ENCODE data around the gene SIRT2.
"Not testable (repeated sequence)": the region's sequence is repeated elsewhere in the genome, so short reads cannot be mapped to it uniquely, and the experiment has no call there.

Gene SIRT2

DNA sequence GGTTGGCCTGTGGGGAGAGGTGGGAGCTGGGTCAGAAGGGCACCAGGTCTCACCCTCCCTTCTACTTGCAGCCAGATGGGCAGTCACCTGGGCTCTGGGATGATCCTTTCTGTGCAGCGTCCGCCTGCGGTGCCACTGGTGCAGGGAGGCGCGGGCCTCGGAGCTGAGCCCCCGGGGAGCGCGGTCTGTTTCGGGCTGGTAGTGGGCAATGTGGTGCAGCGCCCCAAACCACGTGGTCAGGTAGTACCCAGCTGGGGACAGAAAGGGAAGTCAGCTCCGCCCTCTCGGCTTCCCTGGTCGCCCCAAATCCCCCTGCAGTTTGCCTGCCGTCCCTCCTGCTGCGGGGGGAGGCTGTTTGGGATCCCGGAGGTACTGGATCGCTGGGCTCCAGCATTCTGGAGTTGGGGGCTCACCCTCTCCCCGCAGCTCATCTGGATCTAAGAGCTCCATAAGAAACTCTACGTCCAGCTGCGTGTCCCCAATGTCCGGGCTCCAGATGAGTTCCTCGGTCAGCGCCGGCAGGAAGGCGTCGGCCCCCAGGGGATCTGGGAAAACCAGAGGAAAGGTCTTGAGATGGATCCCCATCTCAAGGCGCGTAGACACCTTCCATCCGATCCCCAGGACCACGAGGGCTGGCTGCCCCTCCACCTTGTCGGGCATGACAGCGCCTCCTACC, 30.1 kb downstream of the SIRT2 start:
- peak in 1 of 2 donors; percentile 28 for DNase-seq (ENCODE audit: low read depth in 2 of 2)

DNA sequence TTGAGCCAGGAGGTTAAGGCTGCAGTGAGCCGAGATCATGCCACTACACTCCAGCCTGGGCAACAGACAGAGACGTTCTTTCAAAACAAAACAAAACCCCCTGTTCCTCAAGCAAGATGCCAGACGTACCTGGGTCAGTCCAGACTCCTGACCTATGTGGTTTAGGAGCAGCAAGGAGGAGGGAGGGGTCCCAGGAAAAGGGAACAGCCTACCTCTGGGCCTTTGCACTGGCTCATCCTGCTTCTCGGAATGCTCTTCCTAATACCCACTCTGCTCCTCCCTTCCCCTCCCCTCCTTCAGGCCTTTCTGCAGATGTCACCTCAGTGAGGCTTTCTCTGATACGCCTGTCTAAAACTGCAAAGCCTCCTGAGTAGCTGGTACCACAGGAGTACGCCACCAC, 30.9 kb downstream of the SIRT2 start:
- DNase-seq (ENCODE audit: low read depth in 2 of 2) = no peak

DNA sequence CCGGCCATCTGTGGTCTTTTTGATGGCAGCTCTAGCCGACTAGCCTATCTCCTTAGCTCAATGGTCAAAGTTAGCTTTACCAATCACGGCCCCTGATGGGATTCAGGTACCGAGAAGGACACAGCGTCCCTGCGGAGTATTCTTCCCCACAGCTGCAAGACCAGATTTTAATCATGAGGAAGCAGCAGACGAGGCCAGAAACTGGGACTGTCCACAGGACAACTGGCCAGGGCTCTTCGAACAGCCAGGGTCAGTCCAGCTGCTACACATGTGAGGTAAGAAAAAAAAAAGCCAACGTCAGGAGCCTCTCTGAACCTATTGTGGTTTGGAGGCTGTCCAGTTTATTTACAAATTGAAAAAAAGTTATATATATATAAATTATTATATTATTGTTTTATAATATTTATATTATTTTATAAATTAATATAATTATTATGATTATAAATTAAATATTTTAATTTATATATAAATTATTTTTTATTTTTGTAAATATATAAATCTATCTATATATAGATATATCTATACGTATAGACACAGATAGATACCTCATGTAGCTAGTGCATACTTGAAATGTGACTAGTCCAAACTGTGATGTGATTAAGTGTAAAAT, 32.1 kb downstream of the SIRT2 start:
- no peak for DNase-seq (ENCODE audit: low read depth in 2 of 2)

DNA sequence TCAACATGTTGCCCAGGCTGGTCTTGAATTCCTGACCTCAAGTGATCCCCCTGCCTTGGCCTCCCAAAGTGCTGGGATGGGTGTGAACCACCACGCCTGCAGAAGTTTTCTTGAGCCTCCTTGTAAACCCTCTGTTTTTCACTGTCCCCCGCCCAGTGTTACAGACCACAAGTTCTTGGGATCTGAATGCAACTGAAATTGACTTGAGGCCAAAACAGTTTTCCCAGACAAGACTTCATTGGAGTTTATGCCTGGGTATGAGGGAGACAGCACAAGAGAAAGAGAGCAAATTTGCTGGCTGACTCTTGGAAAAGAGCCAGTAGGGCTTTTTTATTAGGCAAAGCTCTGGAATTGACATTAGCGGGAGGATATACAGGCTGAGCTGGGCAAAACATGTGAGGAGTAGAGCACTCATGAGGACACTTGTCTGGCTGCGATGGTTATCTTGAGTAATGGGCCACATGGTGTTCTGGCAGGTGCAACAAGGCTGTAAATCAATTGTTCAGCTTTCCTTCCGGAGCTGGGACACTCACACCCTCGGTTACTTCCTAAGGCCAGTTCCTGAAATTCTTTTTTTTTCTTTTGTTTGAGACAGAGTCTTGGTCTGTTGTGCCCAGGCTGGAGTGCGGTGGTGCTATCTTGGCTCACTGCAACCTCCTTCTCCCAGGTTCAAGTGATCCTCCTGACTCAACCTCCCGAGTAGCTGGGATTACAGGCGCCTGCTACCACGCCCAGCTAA, 36.9 kb downstream of the SIRT2 start:
- no peak for DNase-seq (ENCODE audit: low read depth in 2 of 2)

DNA sequence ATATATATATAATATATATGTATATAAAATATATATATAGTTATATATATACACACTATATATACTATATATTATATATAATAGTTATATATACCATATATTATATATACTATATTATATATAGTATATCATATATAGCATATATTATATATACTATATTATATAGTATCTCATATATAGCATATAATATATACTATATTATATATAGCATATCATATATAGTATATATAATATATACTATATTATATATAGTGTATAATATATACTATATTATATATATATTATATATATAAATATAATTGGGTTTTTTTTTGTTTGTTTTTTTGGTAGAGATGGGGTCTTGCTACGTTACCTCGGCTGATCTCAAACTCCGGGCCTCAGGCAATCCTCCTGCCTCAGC, 38.0 kb downstream of the SIRT2 start:
- DNase-seq (ENCODE audit: low read depth in 2 of 2) = no peak

DNA sequence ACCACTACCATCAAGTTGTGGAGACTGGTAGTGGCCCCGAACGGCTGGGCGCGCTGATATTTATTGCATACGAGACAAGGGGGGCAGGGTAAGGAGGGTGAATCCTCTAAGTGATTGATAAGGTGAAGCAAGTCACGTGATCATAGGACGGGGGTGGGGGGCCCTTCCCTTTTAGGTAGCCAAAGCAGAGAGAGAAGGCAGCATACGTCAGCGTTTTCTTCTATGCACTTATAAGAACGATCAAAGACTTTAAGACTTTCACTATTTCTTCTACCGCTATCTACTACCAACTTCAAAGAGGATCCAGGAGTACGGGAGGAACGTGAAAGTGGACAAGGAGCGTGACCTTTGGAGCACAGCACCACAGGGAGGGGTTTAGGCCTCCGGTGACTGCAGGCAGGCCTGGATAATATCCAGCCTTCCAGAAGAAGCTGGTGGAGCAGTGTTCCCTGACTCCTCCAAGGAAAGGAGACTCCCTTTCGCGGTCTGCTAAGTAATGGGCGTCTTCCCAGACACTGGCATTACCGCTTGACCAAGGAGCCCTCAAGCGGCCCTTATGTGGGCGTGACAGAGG, 39.7 kb downstream of the SIRT2 start:
- DNase-seq (ENCODE audit: low read depth in 2 of 2) = not testable (repeated sequence)

DNA sequence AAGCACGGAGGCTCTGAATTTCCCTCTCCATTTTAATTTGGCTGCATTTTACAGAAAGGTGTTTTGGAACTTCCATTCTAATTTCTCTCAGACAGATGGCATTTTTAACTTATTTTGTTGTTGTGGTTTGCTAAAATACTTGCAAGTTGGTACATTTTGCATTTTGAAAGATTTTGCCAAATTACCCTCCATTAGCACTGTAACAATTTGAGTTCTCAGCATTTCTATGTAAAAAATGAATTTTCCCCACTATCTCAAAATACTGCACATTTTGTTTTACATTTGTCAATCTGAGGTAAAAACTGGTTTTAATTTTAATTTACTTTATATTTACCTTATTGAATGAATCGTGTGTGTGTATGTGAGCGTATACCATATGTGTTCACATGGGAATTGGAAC, 42.6 kb downstream of the SIRT2 start:
- DNase-seq (ENCODE audit: low read depth in 2 of 2) = no peak

DNA sequence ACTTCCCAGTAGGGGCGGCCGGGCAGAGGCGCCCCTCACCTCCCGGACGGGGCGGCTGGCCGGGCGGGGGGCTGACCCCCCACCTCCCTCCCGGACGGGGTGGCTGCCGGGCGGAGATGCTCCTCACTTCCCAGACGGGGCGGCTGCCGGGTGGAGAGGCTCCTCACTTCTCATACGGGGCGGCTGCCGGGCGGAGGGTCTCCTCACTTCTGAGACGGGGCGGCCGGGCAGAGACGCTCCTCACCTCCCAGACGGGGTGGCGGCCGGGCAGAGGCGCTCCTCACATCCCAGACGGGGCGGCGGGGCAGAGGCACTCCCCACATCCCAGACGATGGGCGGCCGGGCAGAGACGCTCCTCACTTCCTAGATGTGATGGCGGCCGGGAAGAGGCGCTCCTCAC, 43.7 kb downstream of the SIRT2 start:
- DNase-seq (ENCODE audit: low read depth in 2 of 2) = not testable (repeated sequence)

DNA sequence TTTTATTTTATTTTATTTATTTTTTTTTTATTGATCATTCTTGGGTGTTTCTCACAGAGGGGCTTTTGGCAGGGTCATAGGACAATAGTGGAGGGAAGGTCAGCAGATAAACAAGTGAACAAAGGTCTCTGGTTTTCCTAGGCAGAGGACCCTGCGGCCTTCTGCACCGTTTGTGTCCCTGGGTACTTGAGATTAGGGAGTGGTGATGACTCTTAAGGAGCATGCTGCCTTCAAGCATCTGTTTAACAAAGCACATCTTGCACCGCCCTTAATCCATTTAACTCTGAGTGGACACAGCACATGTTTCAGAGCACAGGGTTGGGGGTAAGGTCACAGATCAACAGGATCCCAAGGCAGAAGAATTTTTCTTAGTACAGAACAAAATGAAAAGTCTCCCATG, 44.5 kb downstream of the SIRT2 start:
- DNase-seq (ENCODE audit: low read depth in 2 of 2) = not testable (repeated sequence)

DNA sequence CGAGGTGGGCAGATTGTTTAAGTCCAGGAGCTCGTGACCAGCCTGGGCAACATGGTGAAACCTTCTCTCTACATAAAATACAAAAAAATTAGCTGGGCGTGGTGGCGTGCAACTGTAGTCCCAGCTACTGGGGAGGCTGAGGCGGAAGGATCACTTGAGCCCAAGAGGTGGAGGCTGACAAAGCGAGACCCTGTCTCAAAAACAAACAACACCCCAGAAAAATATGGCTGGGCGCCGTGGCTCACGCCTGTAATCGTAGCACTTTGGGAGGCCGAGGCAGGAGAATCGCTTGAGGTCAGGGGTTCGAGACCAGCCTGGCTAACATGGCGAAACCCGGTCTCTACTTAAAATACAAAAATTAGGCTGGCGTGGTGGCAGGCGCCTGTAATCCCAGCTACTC, 46.2 kb downstream of the SIRT2 start:
- no peak for DNase-seq (ENCODE audit: low read depth in 2 of 2)

DNA sequence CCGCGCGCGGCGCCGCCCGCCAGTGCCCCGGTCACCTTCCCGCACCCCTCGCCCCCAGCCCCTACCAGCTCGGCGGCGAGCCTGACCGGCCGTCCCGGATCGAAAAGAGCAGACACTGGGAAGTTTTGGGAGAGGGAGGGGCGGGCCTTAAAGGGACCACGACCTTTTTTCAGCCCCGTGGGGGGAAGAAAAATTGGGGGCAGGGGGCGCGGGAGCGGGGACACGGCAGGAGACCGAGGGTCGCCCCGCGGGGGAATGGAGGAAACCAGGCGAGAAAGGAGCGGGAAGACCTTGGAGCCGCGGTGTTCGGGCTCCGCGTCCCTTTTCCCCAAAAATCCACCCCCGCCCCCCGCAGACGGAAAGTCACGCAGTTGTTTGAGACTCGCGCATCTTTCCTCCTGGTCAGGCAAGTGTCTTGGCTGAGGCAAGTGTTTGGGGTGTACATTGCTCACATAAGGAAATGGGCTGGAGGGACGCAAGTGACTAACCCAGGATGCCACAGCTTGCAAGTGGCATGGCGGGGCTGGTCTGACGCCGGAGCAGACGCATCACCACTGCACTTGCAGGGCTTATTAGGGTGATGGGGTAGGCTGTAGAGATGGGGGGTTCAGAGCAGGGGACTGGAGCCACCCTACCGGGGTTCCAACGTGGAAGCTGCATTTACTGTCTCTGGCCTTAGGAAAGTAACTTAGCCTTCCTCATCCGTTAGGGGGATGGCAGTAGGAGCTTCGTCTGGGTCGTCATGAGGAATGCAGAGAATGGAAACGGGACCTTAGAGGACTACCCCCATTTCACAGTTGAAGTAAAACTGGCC, 47.0 kb downstream of the SIRT2 start:
- DNase-seq (ENCODE audit: low read depth in 2 of 2) = peak; percentile 44 to 47

DNA sequence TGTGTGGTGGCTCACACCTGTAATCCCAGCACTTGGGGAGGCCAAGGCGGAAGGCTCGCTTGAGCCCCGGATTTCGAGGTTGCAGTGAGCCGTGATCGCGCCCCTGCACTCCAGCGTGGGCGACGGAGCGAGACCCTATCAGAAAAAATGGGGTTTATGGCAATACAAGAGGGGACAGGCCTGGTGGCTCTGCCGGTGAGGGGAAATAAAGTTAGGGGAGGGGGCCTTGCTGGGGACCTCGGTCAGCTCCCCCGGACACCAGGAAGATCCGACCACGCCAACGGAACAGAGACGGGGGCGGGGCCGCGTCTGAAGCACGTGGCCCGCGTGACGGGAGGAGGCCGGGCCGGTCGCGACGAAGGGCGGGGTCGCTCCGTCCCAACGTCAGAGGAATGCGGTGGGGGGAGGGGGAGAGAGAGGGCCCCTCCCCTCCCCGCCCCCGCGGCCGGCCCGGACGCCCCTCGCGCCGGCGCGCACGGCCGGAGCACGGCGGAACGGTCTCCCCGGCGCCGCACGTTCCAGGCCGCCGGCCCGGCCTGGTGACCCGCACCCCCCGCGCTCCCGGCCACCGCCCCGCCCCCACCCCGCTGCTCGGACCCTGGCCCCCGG, 47.7 kb downstream of the SIRT2 start:
- peak; percentile 85 to 94 for DNase-seq (ENCODE audit: low read depth in 2 of 2)

DNA sequence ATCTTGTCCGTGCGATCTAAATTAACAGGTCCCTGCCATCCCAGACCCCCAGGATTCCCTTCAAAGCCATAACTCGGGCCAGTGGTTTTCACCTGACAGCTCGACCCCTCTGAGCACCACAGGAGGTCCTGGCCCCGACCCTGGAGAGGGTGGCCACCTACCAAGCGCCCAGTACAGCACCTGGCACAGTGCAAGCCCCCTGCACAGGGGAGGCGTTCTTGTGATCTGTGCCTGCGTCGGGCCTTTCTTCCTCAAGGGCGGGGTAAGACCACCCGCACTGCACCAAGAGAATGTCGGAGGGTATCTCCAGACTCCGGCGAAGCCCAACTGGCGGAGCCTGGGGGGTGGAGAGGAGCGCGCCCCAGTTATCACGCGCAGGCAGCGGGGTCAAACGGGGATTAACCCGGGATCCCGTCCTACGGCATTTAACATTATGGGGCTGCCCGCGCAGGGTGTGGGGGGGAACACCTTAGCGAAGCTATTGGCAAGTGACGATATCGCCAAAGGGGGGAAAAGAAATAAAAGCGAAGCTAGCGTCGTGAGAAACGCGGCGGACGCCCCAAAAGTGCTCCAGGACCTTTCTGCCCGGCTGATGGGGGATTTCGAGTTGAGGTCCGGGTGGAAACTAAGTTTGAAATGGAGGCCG, 48.3 kb downstream of the SIRT2 start:
- peak in 1 of 2 donors; percentile 29 for DNase-seq (ENCODE audit: low read depth in 2 of 2)

DNA sequence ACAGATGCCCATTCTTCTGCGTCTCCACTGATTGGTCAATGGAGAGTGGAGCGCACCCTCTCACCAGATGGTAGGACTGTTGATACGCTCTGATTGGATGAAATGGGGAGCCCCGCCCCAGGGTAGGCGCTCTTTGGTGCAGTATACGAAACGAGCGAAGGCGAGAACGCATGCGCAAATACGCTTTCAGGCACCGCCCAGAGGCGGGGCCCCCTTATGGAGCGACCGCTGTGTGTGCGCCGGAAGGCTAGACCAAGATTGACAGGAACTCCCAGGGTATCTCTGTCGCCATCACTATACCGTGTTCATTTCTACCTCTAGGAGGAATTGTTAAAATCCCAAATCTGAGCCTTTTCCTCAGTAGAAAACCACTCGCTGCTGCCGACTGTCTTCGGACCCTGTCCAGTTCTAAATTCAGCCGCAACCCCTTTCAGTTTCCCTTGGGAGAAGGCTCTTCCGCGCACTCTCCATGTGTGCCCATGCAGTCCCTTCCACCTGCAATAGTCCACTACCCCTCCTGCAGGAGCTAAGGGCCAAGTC, 48.9 kb downstream of the SIRT2 start:
- peak; percentile 94 to 97 for DNase-seq (ENCODE audit: low read depth in 2 of 2)

DNA sequence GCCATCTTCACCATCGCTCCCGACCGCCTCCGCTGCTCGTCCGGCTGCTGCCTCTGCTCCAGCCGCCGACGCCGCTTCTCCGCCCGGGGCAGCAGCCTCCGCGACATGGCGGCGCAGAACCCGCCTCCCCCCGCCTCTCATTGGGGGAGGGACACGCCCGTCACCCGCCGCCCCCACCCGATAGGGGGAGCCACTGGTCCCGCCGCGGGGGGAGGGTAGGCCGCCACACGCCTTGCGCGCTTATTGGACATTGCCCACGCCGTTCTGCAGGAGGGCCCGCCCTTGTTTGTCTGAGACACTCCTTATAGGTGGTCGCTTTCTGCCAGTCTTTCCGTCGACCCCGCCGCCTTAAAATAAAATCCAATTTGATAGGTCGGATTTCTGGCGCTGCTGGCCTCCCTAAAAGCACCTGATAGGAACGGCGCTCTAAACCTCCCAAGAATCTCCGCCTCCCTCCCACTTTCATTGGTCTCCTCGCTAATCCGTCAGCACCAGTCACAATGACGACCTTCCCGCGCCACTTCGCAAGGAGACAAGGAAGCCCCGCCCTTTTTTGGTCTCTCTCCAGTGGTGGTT, 49.5 kb downstream of the SIRT2 start, which contains the start of gene HNRNPL:
TSS of gene HNRNPL (minus strand) at position 127 of the 576 bp plus-strand sequence. CDS start at position 107, 20 bp downstream.
- peak; percentile 98 for DNase-seq (ENCODE audit: low read depth in 2 of 2)

DNA sequence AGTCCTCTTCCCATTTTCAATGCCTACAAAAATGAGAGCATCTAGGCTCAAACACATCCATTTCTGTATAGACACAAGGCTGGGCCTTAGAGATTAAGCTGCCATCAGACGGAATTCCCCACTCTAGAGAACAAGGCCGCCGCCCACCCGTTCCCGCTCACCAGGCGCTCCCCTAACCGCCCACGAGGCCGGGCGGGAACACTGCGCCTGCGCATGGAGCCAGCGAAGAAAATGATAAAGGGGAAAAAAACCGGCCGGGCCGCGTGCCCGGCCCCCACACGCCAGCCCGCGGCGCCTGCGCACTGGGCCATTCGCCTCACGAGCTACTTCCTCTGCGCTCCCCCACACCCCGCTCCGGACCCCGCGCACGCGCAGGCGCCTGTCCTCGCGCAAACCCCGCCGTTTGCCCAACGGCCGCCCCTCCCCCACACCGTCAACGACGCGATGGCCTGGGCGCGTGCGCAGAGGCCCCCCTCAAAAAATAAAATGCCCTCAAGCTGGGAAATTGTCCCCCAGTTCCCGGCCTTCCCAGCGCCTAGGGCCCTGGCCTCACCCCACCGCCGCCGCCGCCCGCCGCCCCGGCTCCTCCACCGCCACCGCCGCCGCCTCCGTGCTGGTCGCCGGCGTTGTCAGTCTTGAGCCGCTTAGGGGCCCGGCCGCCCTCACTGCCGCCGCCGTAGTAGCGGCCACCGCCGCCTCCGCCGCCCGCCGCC, 50.1 kb downstream of the SIRT2 start:
- peak; percentile 98 to 99 for DNase-seq (ENCODE audit: low read depth in 2 of 2)

DNA sequence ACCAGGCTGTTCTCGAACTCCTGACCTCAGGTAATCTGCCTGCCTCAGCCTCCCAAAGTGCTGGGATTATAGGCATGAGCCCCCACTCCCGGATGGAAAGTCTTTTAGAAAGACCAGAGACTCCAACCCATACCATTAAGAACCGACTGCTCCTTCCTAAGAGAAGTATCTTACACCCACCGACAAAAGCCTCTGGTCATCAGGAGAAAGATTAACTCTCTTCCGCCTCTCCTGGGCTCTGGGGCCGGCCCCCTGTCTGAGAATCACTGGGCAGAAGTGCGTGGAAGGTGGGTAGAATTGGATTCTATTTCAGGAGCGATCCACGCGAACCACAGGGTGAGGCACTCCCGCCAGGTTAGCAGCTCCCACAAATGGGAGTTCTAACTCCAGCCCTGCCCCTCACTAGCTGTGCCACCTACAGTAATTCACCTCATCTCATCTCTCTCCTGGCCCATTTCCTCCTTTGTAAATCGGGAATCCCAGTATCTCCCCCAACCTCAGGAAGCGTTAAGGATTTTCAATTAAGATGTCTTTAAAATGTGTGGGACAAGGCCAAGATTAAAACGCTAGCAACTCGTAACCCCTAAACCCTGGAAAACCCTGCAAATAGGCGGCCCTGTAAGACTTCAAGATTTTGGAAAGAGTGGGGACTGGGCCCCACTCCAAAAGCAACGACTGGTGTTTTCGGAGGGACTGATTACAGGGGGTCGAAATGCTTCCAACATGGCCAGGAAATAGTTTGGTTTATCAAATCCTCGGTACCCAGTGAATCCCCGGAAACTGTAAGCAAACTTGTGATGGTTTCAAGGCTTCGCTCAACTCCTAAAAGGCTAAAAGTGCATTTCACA, 50.9 kb downstream of the SIRT2 start:
- no peak for DNase-seq (ENCODE audit: low read depth in 2 of 2)

DNA sequence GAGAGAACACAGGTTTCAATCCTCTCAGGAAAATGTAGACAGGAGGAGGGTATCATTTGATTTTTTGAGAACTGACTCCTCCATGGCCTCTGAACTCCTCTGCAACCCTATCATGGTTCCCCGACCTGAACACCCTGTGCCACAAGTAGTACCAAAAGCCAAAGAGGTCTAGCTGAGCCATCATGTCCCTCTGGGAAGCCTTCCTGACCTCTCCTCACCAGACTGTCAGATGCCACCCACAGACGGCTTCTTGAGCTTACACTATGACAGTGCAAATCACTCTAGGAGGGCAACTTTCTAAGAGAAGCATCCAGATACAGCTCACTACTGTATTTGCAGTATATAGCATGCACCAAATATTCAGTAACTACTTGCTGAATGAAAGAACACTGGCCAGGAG, 53.3 kb downstream of the SIRT2 start:
- DNase-seq (ENCODE audit: low read depth in 2 of 2) = no peak

All from stimulated activated CD8-positive, alpha-beta memory T cell treated with anti-CD3 and anti-CD28 coated beads, Interleukin-2, amount 100 ng/mL, for 48 hours (primary cell).